ENCODE measurements around the gene THSD7A. TPM values are rescaled to one million over a fixed set of nuclear protein-coding genes. Genes with fewer than 3 reads are reported as not detected.
"Not testable (repeated sequence)": the region's sequence is repeated elsewhere in the genome, so short reads cannot be mapped to it uniquely, and the experiment has no call there.

The THSD7A gene
- total RNA-seq, 2 experiments from 2014 or later = not detected

DNA sequence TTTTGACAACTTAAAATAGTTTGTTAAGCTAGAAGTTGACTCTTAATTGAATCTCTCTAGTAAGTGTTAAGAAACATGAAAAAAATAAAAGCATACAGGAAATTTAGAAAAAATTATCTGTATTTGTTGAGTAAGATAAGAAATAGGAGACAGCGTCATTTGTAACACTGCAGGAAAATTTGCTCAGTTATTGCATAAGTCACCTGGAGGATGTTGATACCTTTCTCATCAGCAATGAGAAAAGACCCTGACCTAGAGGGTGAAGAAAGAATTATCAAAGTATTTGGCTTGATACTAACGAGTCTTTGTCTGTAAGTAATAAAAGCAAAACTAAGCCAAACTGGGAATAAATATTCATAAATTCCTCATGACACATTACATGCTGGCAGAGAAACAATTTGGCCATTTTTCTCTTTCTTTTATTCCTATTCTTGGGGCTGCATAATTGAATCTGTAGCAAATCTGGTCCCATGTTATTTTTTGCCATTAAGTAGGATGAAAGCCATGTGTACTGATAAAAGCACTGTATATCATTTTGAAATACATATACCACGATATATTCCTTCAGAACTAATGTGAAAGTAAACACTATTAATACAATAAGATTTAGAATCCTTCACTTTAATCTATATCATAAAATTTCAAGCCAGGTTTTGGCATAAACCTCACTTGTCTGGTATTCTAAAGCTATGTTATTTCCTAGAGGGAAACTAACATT is 362.8 kb downstream of the THSD7A start:
- ChIA-PET CTCF (no interaction called here), POLR2A (no interaction called here)
- H3K4me3 Mint-ChIP-seq = no peak overlapping the region
- no peaks in the 10 kb centered on the region for H3K36me3 Mint-ChIP-seq (ENCODE audit: low read depth)
- no peaks in the 10 kb centered on the region for H3K9me3 Mint-ChIP-seq
- no peaks in the 10 kb centered on the region for H3K27me3 Mint-ChIP-seq
- no peak for DNase-seq
- no peaks in the 10 kb centered on the region for H3K4me1 Mint-ChIP-seq
- no peak overlapping the region for H3K27ac Mint-ChIP-seq

DNA sequence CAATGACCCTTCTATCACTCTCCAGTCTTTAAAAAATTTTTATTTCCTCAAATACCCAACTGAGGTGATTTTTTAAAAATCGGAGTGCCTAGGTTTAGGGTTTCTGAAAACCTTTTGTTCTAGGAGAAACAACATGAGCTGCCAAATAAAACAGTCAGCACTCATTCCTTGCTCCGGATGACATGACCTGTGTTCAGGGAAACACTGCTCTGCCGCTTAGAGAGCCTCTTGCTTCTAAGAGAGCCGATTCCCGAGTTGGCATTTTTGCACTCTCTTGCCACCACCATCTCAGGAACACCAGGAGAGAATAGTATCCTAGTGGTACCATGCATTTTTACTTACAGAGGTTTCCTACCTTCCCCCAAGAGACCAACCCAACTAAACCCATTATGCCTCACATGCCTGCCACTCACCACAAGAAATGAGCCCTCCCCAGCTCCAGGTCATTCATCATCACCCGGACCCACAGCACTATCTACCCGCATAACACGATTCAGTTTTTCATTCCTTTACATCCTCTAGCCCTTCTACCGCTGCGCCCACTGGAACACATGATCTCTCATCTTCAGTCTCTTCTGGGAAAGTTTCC is 365.4 kb downstream of the THSD7A start:
- DNase-seq = no peak
- CTCF ChIA-PET = no interaction called here
- POLR2A ChIA-PET = no interaction called here
- H3K27me3 Mint-ChIP-seq = no peaks in the 10 kb centered on the region
- H3K4me1 Mint-ChIP-seq = no peaks in the 10 kb centered on the region
- H3K4me3 Mint-ChIP-seq = no peak overlapping the region
- no peaks in the 10 kb centered on the region for H3K36me3 Mint-ChIP-seq (ENCODE audit: low read depth)
- no peaks in the 10 kb centered on the region for H3K9me3 Mint-ChIP-seq
- no peak overlapping the region for H3K27ac Mint-ChIP-seq

GRCh38 chr7:11464624-11465023 is 367.4 kb downstream of the THSD7A start:
- ChIA-PET POLR2A (no interaction called here), CTCF (interaction anchor here (0.5 kb wide), 1 partner anchor 11 kb away, joined by 3 read pairs; no protein-coding TSS in a partner anchor)
- DNase-seq = no peak
- Mint-ChIP-seq H3K36me3 (ENCODE audit: low read depth) (no peaks in the 10 kb centered on the region), H3K4me1 (no peaks in the 10 kb centered on the region), H3K27me3 (no peaks in the 10 kb centered on the region), H3K27ac (no peak overlapping the region), H3K4me3 (no peak overlapping the region), H3K9me3 (no peaks in the 10 kb centered on the region)

DNA sequence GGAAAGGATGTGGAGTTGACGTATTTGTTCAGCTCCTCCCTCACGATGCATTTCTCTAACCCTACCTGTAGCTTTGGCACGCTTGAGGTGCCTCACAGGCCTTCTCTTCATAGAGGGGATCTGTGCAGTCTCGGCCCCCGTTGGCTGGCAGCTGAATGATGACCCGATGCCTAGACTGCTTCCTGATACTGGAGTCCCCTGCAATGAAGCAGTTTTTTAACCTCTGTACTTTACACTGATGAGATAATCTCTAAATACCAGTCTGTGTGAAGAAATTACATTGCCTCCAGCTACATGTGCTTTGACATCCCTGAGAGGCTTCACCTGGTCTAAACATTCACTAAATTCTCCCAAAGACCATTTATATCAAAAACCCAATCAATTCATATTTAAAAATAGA is 370.1 kb downstream of the THSD7A start:
- H3K27ac Mint-ChIP-seq = no peak overlapping the region
- ChIA-PET POLR2A (no interaction called here), CTCF (no interaction called here)
- H3K27me3 Mint-ChIP-seq = no peaks in the 10 kb centered on the region
- no peak overlapping the region for H3K4me3 Mint-ChIP-seq
- no peak for DNase-seq
- H3K36me3 Mint-ChIP-seq (ENCODE audit: low read depth) = no peaks in the 10 kb centered on the region
- H3K4me1 Mint-ChIP-seq = peaks cover 4% of the 10 kb centered on the region
- no peaks in the 10 kb centered on the region for H3K9me3 Mint-ChIP-seq

DNA sequence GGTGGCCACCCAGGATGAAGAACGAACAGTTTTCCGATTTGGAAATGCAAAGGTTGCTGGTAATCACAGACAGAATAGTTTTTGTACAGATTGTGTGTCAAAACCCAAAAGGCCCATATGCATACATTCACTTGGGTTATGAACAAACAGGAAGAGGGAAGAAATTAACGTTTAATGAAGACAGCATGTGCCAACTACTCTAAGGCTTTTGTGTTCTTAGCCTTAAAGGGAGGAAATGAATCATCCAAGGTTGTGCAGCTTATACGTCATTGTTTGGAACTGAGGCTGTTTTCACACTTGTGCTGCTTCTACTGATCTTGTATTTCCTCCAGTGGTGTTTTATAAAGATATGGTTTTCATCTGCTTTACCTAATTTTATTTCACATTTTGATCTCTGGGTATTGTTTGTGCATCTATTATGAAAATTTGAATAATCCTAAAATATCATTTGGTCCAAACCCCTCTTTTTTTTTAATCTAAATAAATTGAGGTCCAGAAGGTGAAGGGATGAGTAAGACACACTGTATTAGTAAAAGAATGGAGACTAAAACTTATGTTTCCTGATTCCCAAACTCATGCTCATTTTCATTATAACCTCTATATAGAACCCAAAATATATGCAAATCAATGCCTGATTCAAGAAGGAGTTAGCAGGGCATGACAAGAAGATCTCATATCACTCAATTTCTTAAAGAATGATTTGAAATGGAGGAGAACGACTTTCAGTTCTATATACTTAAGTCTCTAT is 373.1 kb downstream of the THSD7A start:
- Mint-ChIP-seq H3K9me3 (no peaks in the 10 kb centered on the region), H3K4me1 (peaks cover 4% of the 10 kb centered on the region), H3K27ac (no peak overlapping the region), H3K27me3 (no peaks in the 10 kb centered on the region), H3K4me3 (no peak overlapping the region), H3K36me3 (ENCODE audit: low read depth) (no peaks in the 10 kb centered on the region)
- CTCF ChIA-PET = no interaction called here
- POLR2A ChIA-PET = no interaction called here
- no peak for DNase-seq

GRCh38 chr7:11457419-11457818 is 374.6 kb downstream of the THSD7A start:
- H3K9me3 Mint-ChIP-seq = no peaks in the 10 kb centered on the region
- no peak overlapping the region for H3K27ac Mint-ChIP-seq
- no peaks in the 10 kb centered on the region for H3K27me3 Mint-ChIP-seq
- no peak overlapping the region for H3K4me3 Mint-ChIP-seq
- POLR2A ChIA-PET = no interaction called here
- H3K4me1 Mint-ChIP-seq = peaks cover 4% of the 10 kb centered on the region
- CTCF ChIA-PET = no interaction called here
- DNase-seq = no peak
- H3K36me3 Mint-ChIP-seq (ENCODE audit: low read depth) = no peaks in the 10 kb centered on the region

GRCh38 chr7:11456574-11456973 is 375.4 kb downstream of the THSD7A start:
- POLR2A ChIA-PET = no interaction called here
- Mint-ChIP-seq H3K9me3 (no peaks in the 10 kb centered on the region), H3K27ac (no peak overlapping the region), H3K4me1 (peaks cover 4% of the 10 kb centered on the region), H3K4me3 (no peak overlapping the region), H3K27me3 (no peaks in the 10 kb centered on the region), H3K36me3 (ENCODE audit: low read depth) (no peaks in the 10 kb centered on the region)
- CTCF ChIA-PET = no interaction called here
- no peak for DNase-seq

DNA sequence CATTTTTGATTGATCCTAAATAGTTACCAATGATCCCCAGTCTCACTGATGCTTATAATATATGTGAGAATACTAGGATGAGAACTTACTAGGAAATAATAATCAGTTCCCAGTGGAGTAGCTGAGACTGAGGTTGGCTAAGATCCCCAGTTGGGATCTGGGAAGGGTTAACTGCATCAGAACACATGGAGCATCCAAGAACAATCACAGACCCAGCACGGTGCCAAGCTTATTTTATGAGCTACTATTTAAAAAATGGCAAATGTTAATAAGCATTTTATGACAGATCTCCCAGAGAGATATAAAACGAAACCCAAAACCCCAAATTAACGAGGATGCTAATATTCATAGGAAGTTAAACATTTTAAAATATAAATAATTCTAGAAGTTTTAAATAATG is 379.5 kb downstream of the THSD7A start:
- Mint-ChIP-seq H3K36me3 (ENCODE audit: low read depth) (no peaks in the 10 kb centered on the region), H3K27ac (no peak overlapping the region), H3K4me3 (no peak overlapping the region), H3K9me3 (no peaks in the 10 kb centered on the region), H3K4me1 (no peaks in the 10 kb centered on the region), H3K27me3 (no peaks in the 10 kb centered on the region)
- ChIA-PET CTCF (no interaction called here), POLR2A (no interaction called here)
- no peak for DNase-seq

GRCh38 chr7:11450281-11450680 is 381.7 kb downstream of the THSD7A start:
- Mint-ChIP-seq H3K27me3 (no peaks in the 10 kb centered on the region), H3K4me3 (no peak overlapping the region), H3K4me1 (no peaks in the 10 kb centered on the region), H3K9me3 (no peaks in the 10 kb centered on the region), H3K27ac (no peak overlapping the region), H3K36me3 (ENCODE audit: low read depth) (no peaks in the 10 kb centered on the region)
- ChIA-PET POLR2A (no interaction called here), CTCF (no interaction called here)
- no peak for DNase-seq

GRCh38 chr7:11449316-11449715 is 382.7 kb downstream of the THSD7A start:
- DNase-seq = no peak
- H3K27me3 Mint-ChIP-seq = no peaks in the 10 kb centered on the region
- H3K4me3 Mint-ChIP-seq = no peak overlapping the region
- POLR2A ChIA-PET = no interaction called here
- H3K9me3 Mint-ChIP-seq = no peaks in the 10 kb centered on the region
- CTCF ChIA-PET = no interaction called here
- no peak overlapping the region for H3K27ac Mint-ChIP-seq
- H3K36me3 Mint-ChIP-seq (ENCODE audit: low read depth) = no peaks in the 10 kb centered on the region
- no peaks in the 10 kb centered on the region for H3K4me1 Mint-ChIP-seq

DNA sequence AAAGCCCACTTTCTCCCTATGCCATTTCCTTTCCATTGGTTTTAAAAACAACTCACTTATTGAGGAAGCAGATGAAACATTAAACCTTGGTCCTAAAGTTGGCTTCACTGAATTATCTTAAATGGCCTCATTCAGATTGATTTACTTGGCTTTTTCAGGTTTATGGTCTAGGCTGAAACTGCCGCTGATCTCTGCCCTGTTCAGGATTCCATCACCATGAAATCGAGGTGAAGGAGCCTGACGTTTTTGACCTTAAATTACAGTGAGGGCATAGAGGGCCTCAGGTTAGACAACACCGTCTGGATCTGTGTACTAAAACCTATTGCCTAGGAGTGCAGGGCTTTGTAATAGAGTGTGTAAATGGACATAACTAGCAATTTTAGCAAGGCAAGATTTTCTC is 383.7 kb downstream of the THSD7A start:
- POLR2A ChIA-PET = no interaction called here
- Mint-ChIP-seq H3K9me3 (no peaks in the 10 kb centered on the region), H3K4me3 (no peak overlapping the region), H3K36me3 (ENCODE audit: low read depth) (no peaks in the 10 kb centered on the region), H3K27ac (no peak overlapping the region), H3K4me1 (no peaks in the 10 kb centered on the region), H3K27me3 (no peaks in the 10 kb centered on the region)
- no peak for DNase-seq
- CTCF ChIA-PET = no interaction called here

GRCh38 chr7:11447106-11447505 is 384.9 kb downstream of the THSD7A start:
- ChIA-PET CTCF (no interaction called here), POLR2A (no interaction called here)
- Mint-ChIP-seq H3K4me1 (no peaks in the 10 kb centered on the region), H3K27me3 (no peaks in the 10 kb centered on the region), H3K9me3 (no peaks in the 10 kb centered on the region), H3K27ac (no peak overlapping the region), H3K36me3 (ENCODE audit: low read depth) (no peaks in the 10 kb centered on the region), H3K4me3 (no peak overlapping the region)
- no peak for DNase-seq

DNA sequence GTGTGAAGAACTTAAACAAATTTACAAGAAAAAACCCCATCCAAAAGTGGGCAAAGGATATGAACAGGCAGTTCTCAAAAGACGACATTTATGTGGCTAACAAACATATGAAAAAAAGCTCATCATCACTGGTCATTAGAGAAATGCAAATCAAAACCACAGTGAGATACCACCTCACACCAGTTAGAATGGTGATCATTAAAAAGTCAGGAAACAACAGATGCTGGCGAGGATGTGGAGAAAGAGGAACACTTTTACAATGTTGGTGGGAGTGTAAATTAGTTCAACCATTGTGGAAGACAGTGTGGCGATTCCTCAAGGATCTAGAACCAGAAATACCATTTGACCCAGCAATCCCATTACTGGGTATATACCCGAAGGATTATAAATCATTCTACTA is 388.1 kb downstream of the THSD7A start:
- DNase-seq; H3K9me3 Mint-ChIP-seq; H3K27me3 Mint-ChIP-seq; H3K36me3 Mint-ChIP-seq (ENCODE audit: low read depth); CTCF ChIA-PET; H3K4me3 Mint-ChIP-seq; POLR2A ChIA-PET; H3K27ac Mint-ChIP-seq; H3K4me1 Mint-ChIP-seq: not testable (repeated sequence)

DNA sequence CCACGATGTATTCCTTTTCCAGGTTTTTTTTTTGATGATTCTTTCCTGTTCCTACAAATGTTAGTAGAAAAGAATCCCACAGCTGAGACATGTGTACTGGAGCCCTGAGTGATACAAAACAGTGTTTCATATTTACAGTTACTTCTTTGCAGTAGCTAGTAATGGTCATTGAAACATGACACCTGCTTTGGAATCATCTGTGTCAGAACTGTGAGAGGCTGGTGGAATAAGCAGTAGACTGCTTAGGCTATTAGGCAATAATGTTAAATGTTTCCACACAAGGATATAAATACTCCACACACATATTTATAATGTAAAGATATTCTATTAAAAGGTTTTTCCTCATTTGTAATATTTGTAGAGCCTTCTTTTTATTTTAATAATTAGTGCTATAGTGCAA is 394.0 kb downstream of the THSD7A start:
- ChIA-PET POLR2A (no interaction called here), CTCF (no interaction called here)
- H3K27me3 Mint-ChIP-seq = no peaks in the 10 kb centered on the region
- H3K4me1 Mint-ChIP-seq = no peaks in the 10 kb centered on the region
- H3K9me3 Mint-ChIP-seq = no peaks in the 10 kb centered on the region
- no peak for DNase-seq
- no peaks in the 10 kb centered on the region for H3K36me3 Mint-ChIP-seq (ENCODE audit: low read depth)
- no peak overlapping the region for H3K4me3 Mint-ChIP-seq
- H3K27ac Mint-ChIP-seq = no peak overlapping the region

Data from activated CD4-positive, alpha-beta T cell treated with anti-CD3 and anti-CD28 coated beads, Interleukin-2, amount 10 ng/mL, durations not matched to agents 7 days and 5 days (primary cell).